Left lung (tissue), 10 donors: Measurements from ENCODE around the gene ARSG. TPM values are rescaled to one million over a fixed set of nuclear protein-coding genes. Genes with fewer than 3 reads are reported as not detected.

Experiments used
- ATAC-seq: fragments of 200-7000 bp; cut with Tn5 transposase; one replicate; pipeline ENCODE4 v1.9.1; 2020; ENCODE audit warnings: moderate library complexity
- DNase-seq, 4 donors: peaks; one replicate each; pipeline ENCODE4 v3.0.0-alpha.2; 2013 to 2020
- H3K27ac ChIP-seq, 2 donors: fragments of 200-600 bp; sonication (generic) in 1 of 2; one replicate each; pipeline versions ENCODE4 v1.5.0 to v1.8.0; 2020 to 2021
- H3K27me3 ChIP-seq, 2 donors: fragments of 200-600 bp; sonication (generic) in 1 of 2; one replicate each; pipeline versions ENCODE4 v1.5.0 to v1.8.0; 2020 to 2021
- H3K36me3 ChIP-seq, 2 donors: fragments of 200-600 bp; sonication (generic) in 1 of 2; one replicate each; pipeline versions ENCODE4 v1.5.0 to v1.8.0; 2020 to 2021
- H3K4me1 ChIP-seq, 2 donors: fragments of 200-600 bp; one replicate each; pipeline ENCODE4 v1.8.0; 2021
- H3K4me3 ChIP-seq, 2 donors: fragments of 200-600 bp; sonication (generic) in 1 of 2; one replicate each; pipeline versions ENCODE4 v1.5.0 to v1.8.0; 2020 to 2021; ENCODE audit warnings: mild to moderate bottlenecking in 1 of 2
- H3K9me3 ChIP-seq, 2 donors: fragments of 200-600 bp; sonication (generic) in 1 of 2; one replicate each; pipeline versions ENCODE4 v1.5.0 to v1.8.0; 2020 to 2021
- intact Hi-C, 2 donors: fragments of 100-400 bp; cut with DNase I; formaldehyde crosslinking; loops; one replicate each; pipeline versions ENCODE4 v1.11.2 to v1.14.2; 2022
- polyA plus RNA-seq, 6 donors: library from polyadenylated mRNA; unstranded; fragments of 120-200 nt; gene quantifications; one replicate each; pipeline ENCODE4 v1.2.1, GENCODE V29; 2013; ENCODE audit not compliant: insufficient read length in 6 of 6
- total RNA-seq, 2 donors: library from RNA; stranded (reverse); fragmentation: NEBNext Ultra II Directional; extraction: Animal tissue kit (Norgen Biotek cat#: 25700); gene quantifications; one replicate each; pipeline ENCODE4 v1.2.1, GENCODE V29; 2021
- TF ChIP-seq, protein P1 (sequence below), 2 donors: fragments of 200-600 bp; sonication (generic) in 1 of 2; IDR thresholded peaks; one replicate each; pipeline versions ENCODE4 v1.5.0 to v1.8.0; 2021; ENCODE audit warnings: antibody characterized with exemption in 2 of 2
- donor health status: DM: no; HTN: yes; CAD: no.
- donor health status: DM: no; HTN: no; CAD: no.

The ARSG gene
- total and polyA plus RNA-seq, 8 donors, result 3.4 to 10.0 (median 4.5) TPM

DNA sequence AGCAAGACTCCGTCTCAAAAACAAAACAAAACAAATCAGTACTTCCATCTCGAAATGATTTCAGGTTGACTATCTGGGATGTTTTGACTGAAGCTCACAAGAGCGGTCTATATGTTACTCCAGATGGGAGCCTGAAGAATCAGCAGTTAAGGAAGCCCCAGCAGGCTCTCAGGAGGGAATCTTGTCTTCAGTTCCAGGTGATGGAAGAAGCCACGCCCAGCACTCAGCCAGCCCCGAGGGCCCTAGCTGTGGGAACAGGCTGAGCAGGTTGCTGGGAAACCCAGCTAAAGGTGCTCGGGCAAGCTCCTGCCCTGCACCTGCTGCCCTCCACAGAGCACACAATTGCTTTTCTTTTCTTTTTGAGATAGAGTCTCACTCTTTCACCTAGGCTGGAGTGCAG lies 133.6 kb downstream of the ARSG start:
- DNase-seq (peak in 1 of 4 donors; percentile 42), ATAC-seq (peak; percentile 90)
- H3K4me3 ChIP-seq, result no peak overlapping the region
- TF ChIP-seq, protein P1, sequence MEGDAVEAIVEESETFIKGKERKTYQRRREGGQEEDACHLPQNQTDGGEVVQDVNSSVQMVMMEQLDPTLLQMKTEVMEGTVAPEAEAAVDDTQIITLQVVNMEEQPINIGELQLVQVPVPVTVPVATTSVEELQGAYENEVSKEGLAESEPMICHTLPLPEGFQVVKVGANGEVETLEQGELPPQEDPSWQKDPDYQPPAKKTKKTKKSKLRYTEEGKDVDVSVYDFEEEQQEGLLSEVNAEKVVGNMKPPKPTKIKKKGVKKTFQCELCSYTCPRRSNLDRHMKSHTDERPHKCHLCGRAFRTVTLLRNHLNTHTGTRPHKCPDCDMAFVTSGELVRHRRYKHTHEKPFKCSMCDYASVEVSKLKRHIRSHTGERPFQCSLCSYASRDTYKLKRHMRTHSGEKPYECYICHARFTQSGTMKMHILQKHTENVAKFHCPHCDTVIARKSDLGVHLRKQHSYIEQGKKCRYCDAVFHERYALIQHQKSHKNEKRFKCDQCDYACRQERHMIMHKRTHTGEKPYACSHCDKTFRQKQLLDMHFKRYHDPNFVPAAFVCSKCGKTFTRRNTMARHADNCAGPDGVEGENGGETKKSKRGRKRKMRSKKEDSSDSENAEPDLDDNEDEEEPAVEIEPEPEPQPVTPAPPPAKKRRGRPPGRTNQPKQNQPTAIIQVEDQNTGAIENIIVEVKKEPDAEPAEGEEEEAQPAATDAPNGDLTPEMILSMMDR (IDR thresholded peaks at IDR 0.05), result no peak
- peaks cover 0 to 100% of the 10 kb centered on the region in 2 donors for H3K36me3 ChIP-seq
- no peaks in the 10 kb centered on the region for H3K27me3 ChIP-seq
- intact Hi-C loops, result no loop called here
- no peaks in the 10 kb centered on the region for H3K9me3 ChIP-seq
- no peaks in the 10 kb centered on the region for H3K4me1 ChIP-seq
- H3K27ac ChIP-seq, result no peak overlapping the region

DNA sequence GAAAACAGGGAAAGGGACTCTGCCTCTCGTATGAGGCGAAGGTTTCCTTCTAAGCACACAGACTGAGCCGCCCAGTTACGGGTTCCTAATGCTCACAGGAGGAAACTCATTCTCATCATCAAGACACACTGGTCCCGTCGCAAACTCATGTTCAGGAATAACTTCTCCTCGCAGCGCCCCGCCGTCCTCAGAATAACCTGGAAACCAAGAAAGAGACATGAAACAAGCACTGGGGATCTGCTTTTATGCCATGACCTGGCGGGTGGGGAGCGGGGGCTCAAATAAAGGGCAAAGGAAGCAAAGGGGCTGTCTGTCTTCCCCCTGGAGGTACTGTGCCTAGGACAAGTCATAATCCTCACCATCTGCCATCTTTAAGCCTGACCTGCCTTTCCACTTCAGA lies 134.7 kb downstream of the ARSG start:
- intact Hi-C loops, result no loop called here
- peaks cover 0 to 100% of the 10 kb centered on the region in 2 donors for H3K36me3 ChIP-seq

DNA sequence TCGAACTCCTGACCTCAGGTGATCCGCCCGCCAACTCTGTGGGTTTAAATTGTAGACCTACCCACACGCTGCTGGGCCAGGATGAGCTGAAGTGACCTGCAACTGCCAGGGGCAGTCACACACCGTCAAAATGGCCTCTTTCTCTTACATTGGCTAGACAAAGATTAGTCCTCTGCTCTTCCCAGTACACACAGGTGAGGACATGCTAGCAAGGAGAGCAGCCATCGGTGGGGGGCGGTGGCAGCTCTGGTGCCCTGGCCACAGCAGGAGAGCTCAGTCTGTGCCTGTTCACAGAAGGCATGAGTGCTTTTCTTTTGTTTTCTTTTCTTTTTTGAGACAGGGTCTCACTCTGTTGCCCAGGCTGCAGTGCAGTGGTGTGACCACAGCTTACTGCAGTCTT lies 136.3 kb downstream of the ARSG start:
- no peaks in the 10 kb centered on the region for H3K4me1 ChIP-seq
- H3K36me3 ChIP-seq, result peaks cover 0 to 100% of the 10 kb centered on the region in 2 donors
- no peaks in the 10 kb centered on the region for H3K9me3 ChIP-seq
- no peak overlapping the region for H3K4me3 ChIP-seq
- DNase-seq (no peak), ATAC-seq (no peak)
- no peak overlapping the region for H3K27ac ChIP-seq
- no peaks in the 10 kb centered on the region for H3K27me3 ChIP-seq
- intact Hi-C loops, result no loop called here
- TF ChIP-seq, protein P1 (IDR thresholded peaks at IDR 0.05), result no peak

More for the DNA sequence above, 134.7 kb downstream of the ARSG start:
- H3K4me1 ChIP-seq, result no peaks in the 10 kb centered on the region
- no peak overlapping the region for H3K4me3 ChIP-seq
- ATAC-seq (no peak), DNase-seq (no peak)
- H3K27ac ChIP-seq, result no peak overlapping the region
- no peaks in the 10 kb centered on the region for H3K9me3 ChIP-seq
- TF ChIP-seq, protein P1 (IDR thresholded peaks at IDR 0.05), result no peak
- no peaks in the 10 kb centered on the region for H3K27me3 ChIP-seq

DNA sequence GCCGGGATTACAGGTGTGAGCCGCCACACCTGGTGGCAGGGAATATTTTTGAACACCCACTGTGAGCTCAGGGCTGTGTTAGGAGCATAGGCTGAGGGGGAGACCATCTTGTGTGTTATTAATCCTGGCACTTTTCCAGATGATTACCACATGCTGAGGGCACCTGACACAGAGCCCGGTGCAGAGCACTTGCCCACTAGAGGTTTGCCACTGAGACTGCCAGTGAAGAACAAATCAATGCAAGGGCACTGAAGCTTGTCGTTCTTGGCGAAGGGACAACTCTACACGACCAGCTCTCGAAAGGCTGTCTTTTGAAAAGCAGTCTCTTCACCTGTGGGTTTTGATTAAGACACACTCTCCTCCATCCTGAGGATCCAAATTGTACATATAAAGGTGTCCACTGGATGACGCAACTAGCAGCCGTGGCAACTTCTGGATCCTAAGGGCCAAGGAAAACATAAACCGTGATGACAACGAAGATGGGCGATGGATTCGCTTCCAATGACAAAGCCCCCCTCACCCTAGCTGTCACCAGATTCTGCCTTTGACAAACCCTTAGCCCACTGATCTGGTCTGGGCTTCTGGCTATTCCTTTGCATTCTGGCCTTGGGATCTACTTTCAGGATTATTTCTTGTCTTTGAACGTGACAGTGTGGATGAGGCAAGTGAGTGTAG lies 137.3 kb downstream of the ARSG start:
- ATAC-seq, result no peak
- TF ChIP-seq, protein P1 (IDR thresholded peaks at IDR 0.05), result no peak
- H3K27ac ChIP-seq, result no peak overlapping the region

DNA sequence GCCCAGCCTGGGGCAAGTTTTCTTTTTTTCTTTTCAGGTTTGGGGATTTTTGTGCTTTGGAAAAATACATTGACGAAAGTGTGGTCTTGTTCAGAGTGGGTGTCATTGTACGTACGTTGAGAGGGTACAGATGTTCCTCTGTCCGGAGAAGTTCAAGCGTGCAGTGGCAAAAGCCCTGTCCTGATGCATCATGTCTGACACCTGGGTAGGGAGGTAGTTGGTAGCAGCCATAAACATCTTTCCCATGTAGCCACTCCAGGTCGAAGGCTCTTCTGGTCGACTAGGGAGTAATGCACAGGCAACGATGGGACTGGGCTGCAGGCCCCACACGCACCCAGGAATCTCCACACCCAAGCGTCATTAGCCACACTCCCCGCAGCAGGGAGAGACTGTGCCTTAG lies 138.6 kb downstream of the ARSG start:
- DNase-seq (no peak), ATAC-seq (no peak)
- Histone ChIP-seq H3K4me3 (no peak overlapping the region), H3K27ac (no peak overlapping the region), H3K36me3 (peaks cover 0 to 100% of the 10 kb centered on the region in 2 donors), H3K27me3 (no peaks in the 10 kb centered on the region), H3K4me1 (no peaks in the 10 kb centered on the region), H3K9me3 (no peaks in the 10 kb centered on the region)
- TF ChIP-seq, protein P1 (IDR thresholded peaks at IDR 0.05), result no peak
- intact Hi-C loops, result no loop called here

More for the DNA sequence above, 137.3 kb downstream of the ARSG start:
- Histone ChIP-seq H3K27me3 (no peaks in the 10 kb centered on the region), H3K36me3 (peaks cover 0 to 100% of the 10 kb centered on the region in 2 donors), H3K9me3 (no peaks in the 10 kb centered on the region), H3K4me1 (no peaks in the 10 kb centered on the region), H3K4me3 (no peak overlapping the region)
- DNase-seq, result no peak
- intact Hi-C loops, result no loop called here
